K562 (cell line): Measurements from ENCODE around the gene CBLC. TPM values are rescaled to one million over a fixed set of nuclear protein-coding genes. Genes with fewer than 3 reads are reported as not detected.
A peak's percentile ranks its signal among the peaks of the same experiment; 100 is the strongest.

Source experiments
- BCOR ChIP-seq: fragments of 450-650 bp; IDR thresholded peaks from 2 replicates; pipeline ENCODE4 v1.6.1; 2016
- HMGN3 ChIP-seq: IDR thresholded peaks from 2 replicates; pipeline ENCODE4 v1.6.1; 2011; ENCODE audit warnings: borderline replicate concordance, low read depth, mild to moderate bottlenecking, mixed read lengths, low read length; ENCODE audit not compliant: insufficient read length; ENCODE audit errors: extremely low read depth
- ILK ChIP-seq: fragments of 450-650 bp; IDR thresholded peaks from 2 replicates; pipeline ENCODE4 v1.6.1; 2016; ENCODE audit warnings: missing genetic modification characterization, low read depth, mild to moderate bottlenecking, missing compliant biosample characterization, moderate library complexity, borderline replicate concordance
- MITF ChIP-seq: IDR thresholded peaks from 2 replicates; pipeline ENCODE4 v1.6.1; 2014; ENCODE audit warnings: antibody characterized with exemption
- THRA ChIP-seq: fragments of 450-650 bp; IDR thresholded peaks from 2 replicates; pipeline ENCODE4 v1.6.1; 2017; ENCODE audit warnings: mild to moderate bottlenecking, moderate library complexity
- TOE1 ChIP-seq, 2 experiments: fragments of 450-650 bp in 1 of 2; sonication (generic) in 1 of 2; formaldehyde crosslinking in 1 of 2; IDR thresholded peaks; 2 replicates each; pipeline versions ENCODE4 v1.7.1 to v1.8.0; 2016 to 2022; ENCODE audit warnings: borderline replicate concordance in 2 of 2, mild to moderate bottlenecking in 2 of 2, antibody characterized with exemption in 1 of 2, inconsistent platforms in 1 of 2, low read depth in 1 of 2, missing genetic modification reagents in 1 of 2, moderate library complexity in 1 of 2
- YBX1 ChIP-seq: fragments of 450-650 bp; IDR thresholded peaks from 2 replicates; pipeline ENCODE4 v1.7.1; 2016; ENCODE audit warnings: mild to moderate bottlenecking
- ZBTB17 ChIP-seq: fragments of 450-650 bp; formaldehyde crosslinking; IDR thresholded peaks from 2 replicates; pipeline ENCODE4 v1.4.0; 2020; ENCODE audit warnings: mild to moderate bottlenecking
- ZC3H11A ChIP-seq: IDR thresholded peaks from 2 replicates; pipeline ENCODE4 v1.6.1; 2012; ENCODE audit warnings: low read depth, low read length, improper control_type of control experiment
- ZNF143 ChIP-seq: sonication (generic); formaldehyde crosslinking; IDR thresholded peaks from 2 replicates; pipeline ENCODE4 v1.9.0; 2022; ENCODE audit warnings: mild to moderate bottlenecking, missing genetic modification reagents
- ZNF197 ChIP-seq: fragments of 200-800 bp; sonication (Bioruptor generic); IDR thresholded peaks from 2 replicates; pipeline ENCODE4 v1.6.1; 2016; ENCODE audit warnings: low read depth, missing genetic modification characterization, missing compliant biosample characterization
- ZNF398 ChIP-seq: fragments of 250-450 bp; sonication (Bioruptor Pico); IDR thresholded peaks from 2 replicates; pipeline ENCODE4 v1.8.0; 2021; ENCODE audit warnings: moderate library complexity, mild to moderate bottlenecking, inconsistent platforms
- ZNF79 ChIP-seq: fragments of 250-450 bp; sonication (Bioruptor Pico); IDR thresholded peaks from 2 replicates; pipeline ENCODE4 v1.4.0; 2020; ENCODE audit warnings: low read depth, mild to moderate bottlenecking, moderate library complexity
- polyA plus RNA-seq, 8 experiments: library from polyadenylated mRNA; depleted of rRNA in 4 of 8; stranded (reverse) in 5 of 8; unstranded in 3 of 8; fragments of >200 nt; fragmentation: Nextera tagmentation in 2 of 8; fragmentation: Illumina TruSeq in 1 of 8; extraction: Ambion mirVana in 2 of 8; extraction: Trizol in 1 of 8; gene quantifications; 2 replicates each; pipeline versions ENCODE4 v1.2.1 to v1.2.3, GENCODE V29; 2011 to 2014; ENCODE audit warnings: inconsistent platforms in 1 of 8, missing spikeins in 1 of 8
- total RNA-seq, 7 experiments: library from RNA; depleted of rRNA in 6 of 7; stranded (reverse); fragments of >200 nt in 6 of 7; fragmentation: Illumina TruSeq in 2 of 7; extraction: Trizol in 2 of 7; gene quantifications; 2 replicates each; pipeline versions ENCODE4 v1.2.1 to v1.2.3, GENCODE V29; 2011 to 2021; ENCODE audit warnings: low replicate concordance in 1 of 7
- TF ChIP-seq, protein P1 (sequence below): fragments of 450-650 bp; IDR thresholded peaks from 2 replicates; pipeline ENCODE4 v1.6.1; 2018; ENCODE audit not compliant: partially characterized antibody
- TF ChIP-seq, protein P2 (sequence below): fragments of 200-400 bp; formaldehyde crosslinking; IDR thresholded peaks from 2 replicates; pipeline ENCODE4 v1.6.1; 2017; ENCODE audit warnings: mild to moderate bottlenecking, low read depth, low read length, moderate library complexity

Gene CBLC
- total and polyA plus RNA-seq, 9 of the 15 experiments (the other 6 are each of a cell fraction or from before 2014, with no cell fraction given) = 0.09 TPM; not detected in 8

- TF ChIP-seq MITF (no peak), BCOR (peak; percentile 52; the same call in 1 of the 2 replicates), YBX1 (no peak), ZNF143 (CRISPR knock-in tag) (no peak), TOE1 (IDR thresholded peaks at IDR 0.05; ENCODE audit: borderline replicate concordance) (peak; percentile 41; the same call in 1 of the 2 replicates), TOE1 (CRISPR knock-in tag; IDR thresholded peaks at IDR 0.05; ENCODE audit: borderline replicate concordance, low read depth) (no peak), THRA (no peak), ZBTB17 (no peak), ZNF79 (CRISPR knock-in tag) (no peak), ZNF398 (CRISPR knock-in tag) (no peak), ZNF197 (CRISPR knock-in tag) (no peak), ILK (tag) (no peak), ZC3H11A (no peak), HMGN3 (no peak)
- TF ChIP-seq, protein P1, sequence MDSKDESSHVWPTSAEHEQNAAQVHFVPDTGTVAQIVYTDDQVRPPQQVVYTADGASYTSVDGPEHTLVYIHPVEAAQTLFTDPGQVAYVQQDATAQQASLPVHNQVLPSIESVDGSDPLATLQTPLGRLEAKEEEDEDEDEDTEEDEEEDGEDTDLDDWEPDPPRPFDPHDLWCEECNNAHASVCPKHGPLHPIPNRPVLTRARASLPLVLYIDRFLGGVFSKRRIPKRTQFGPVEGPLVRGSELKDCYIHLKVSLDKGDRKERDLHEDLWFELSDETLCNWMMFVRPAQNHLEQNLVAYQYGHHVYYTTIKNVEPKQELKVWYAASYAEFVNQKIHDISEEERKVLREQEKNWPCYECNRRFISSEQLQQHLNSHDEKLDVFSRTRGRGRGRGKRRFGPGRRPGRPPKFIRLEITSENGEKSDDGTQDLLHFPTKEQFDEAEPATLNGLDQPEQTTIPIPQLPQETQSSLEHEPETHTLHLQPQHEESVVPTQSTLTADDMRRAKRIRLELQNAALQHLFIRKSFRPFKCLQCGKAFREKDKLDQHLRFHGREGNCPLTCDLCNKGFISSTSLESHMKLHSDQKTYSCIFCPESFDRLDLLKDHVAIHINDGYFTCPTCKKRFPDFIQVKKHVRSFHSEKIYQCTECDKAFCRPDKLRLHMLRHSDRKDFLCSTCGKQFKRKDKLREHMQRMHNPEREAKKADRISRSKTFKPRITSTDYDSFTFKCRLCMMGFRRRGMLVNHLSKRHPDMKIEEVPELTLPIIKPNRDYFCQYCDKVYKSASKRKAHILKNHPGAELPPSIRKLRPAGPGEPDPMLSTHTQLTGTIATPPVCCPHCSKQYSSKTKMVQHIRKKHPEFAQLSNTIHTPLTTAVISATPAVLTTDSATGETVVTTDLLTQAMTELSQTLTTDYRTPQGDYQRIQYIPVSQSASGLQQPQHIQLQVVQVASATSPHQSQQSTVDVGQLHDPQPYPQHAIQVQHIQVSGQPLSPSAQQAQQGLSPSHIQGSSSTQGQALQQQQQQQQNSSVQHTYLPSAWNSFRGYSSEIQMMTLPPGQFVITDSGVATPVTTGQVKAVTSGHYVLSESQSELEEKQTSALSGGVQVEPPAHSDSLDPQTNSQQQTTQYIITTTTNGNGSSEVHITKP = peak; percentile 72
- TF ChIP-seq, protein P2, sequence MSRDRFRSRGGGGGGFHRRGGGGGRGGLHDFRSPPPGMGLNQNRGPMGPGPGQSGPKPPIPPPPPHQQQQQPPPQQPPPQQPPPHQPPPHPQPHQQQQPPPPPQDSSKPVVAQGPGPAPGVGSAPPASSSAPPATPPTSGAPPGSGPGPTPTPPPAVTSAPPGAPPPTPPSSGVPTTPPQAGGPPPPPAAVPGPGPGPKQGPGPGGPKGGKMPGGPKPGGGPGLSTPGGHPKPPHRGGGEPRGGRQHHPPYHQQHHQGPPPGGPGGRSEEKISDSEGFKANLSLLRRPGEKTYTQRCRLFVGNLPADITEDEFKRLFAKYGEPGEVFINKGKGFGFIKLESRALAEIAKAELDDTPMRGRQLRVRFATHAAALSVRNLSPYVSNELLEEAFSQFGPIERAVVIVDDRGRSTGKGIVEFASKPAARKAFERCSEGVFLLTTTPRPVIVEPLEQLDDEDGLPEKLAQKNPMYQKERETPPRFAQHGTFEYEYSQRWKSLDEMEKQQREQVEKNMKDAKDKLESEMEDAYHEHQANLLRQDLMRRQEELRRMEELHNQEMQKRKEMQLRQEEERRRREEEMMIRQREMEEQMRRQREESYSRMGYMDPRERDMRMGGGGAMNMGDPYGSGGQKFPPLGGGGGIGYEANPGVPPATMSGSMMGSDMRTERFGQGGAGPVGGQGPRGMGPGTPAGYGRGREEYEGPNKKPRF = no peak
Measured at GRCh38 chr19:44845612-44846454, 68.1 kb downstream of the CBLC start, which contains the start of gene NECTIN2 (continued).
